ENCODE results near the gene FOXRED1. TPM values are rescaled to one million over a fixed set of nuclear protein-coding genes. Genes with fewer than 3 reads are reported as not detected.

Gene FOXRED1
- total RNA-seq = 10.7 and 14.9 TPM in 2 replicates

DNA sequence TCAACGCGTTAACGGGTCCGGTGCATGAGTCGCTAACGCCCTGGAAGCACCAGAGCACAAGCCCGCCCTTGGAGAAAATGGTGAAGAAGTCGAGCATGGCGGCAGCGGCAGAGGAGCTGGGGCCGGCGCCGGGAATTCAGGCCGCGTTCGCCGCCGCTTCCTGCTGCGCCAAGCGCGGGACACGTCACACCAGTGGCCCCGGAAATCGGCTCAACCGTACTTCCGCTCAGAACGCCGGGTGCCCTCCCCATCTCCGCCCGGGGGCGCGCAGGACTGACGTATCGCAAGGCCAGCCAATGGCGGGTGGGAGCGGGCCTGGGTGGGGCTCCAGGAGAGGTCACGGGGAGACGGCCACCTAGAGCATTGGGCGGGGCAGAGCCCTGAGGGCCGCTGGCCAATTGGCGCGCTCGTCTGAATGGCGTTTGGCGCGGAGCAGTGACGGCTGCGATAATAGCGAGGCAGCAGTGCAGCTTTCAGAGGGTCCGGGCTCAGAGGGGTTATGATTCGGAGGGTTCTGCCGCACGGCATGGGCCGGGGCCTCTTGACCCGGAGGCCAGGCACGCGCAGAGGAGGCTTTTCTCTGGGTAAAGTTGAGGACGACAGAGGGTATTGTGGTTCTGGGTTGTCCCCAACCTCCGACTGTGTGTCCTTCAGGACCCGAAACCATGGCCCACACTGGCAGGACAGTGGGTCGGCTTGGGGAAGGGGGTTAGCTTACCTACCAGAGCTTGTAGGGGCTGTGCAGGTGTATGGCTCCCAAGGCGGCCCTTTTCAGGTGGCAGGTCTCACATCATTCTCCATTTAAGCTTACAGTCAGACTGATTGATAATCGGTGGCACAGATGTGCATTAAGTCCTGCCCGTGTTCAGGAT, at the start of gene FOXRED1, which contains the start of gene SRPRA:
Gene FOXRED1 (plus strand): TSS at position 447 of the 872 bp plus-strand sequence. CDS start 53 bp downstream, at position 500.
Gene SRPRA (minus strand): TSS at position 188 of the 872 bp plus-strand sequence. CDS start 91 bp downstream, at position 97.

DNA sequence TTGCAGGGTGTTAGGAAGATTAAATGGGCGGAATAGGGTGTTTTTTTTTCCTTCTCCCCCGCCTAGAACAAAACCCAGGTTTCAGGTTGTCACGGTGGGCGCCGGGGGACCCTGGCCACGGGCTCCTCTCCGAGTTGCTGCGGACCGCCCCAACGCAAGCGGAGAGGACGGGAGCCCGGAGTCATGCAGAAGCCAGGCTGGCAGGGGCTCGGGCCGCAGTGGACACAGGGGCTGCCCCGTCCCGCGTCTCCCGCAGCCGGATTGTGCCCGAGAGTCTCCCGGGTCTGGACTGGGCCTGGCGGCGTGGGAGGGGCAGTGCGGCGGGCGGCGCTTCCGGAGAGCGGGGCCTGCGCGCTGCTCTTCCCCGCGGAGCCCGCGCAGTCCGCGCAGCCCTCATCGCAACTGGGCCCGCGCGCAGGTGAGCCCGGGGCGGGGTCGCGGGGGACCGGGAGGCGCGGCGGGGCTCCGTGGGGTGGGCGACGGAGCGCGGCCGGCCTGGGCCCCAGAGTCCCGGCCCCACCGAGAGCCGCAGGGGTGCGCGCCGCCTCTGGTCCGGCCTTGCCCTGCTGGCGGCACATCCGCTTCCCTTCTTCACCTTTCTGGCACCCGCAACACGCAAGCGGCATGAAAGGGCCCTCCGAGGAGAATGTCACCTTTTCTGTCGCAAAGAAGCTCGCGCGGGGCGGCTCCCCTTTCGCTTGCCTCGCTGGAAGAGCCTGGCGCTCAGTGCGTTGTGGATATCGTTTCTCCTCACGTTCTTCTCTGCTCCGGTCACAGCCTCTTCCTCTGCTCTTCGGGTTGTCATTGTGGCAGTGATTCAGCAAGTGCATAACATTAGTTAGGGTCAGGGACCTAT, 14.0 kb downstream of the FOXRED1 start, which contains the start of gene TIRAP:
Gene TIRAP (plus strand): TSS at position 358 of the 856 bp plus-strand sequence. CDS start 7,802 bp downstream, outside the sequence.

DNA sequence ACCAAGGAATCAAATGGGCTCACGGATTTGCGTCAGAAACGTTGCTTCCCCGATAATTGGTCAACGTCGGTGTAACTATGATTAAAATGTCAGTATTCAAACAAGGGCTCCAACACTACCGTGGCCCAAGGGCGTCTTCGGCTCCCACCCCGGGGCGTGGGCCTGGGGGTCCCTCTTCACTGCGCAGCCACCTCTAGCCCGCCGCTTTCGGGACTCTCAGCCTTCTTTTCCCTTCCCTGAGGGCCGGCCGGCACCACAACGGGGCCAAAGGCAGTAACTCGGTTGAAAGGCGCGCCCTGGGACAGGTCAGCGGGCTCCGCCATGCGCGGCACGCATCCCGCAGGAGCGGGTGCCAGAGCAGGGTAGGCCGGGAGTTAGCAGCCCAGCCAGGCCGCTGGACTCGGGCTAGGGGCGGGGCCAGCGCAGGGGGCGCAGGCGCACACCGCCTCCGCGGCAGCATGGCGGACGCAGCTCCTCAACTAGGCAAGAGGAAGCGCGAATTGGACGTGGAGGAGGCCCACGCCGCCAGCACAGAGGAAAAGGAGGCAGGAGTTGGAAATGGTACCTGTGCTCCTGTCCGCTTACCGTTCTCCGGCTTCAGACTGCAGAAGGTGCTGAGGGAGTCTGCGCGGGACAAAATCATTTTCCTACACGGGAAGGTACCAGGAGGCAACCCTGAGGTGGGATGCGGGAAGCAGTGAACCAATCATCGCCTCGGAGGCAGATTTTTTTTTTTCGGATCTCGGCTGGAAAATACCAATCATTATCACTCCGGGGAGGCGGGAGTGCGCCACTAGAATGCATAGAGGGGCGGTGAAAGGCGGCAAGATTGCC, 34.9 kb downstream of the FOXRED1 start, which contains the start of gene DCPS:
Gene DCPS (plus strand): TSS at position 438 of the 834 bp plus-strand sequence. CDS start 21 bp downstream, at position 459.

Other genes with a start within 250 kb of the FOXRED1 start
- gene CDON, start 206.3 kb upstream of the FOXRED1 start, total RNA-seq = 6.7 and 7.7 TPM in 2 replicates
- 21.5 and 23.4 TPM in 2 replicates for gene RPUSD4, start 57.5 kb upstream of the FOXRED1 start, total RNA-seq
- 16.8 and 17.0 TPM in 2 replicates for gene FAM118B, start 57.4 kb upstream of the FOXRED1 start, total RNA-seq
- gene SRPRA, start 259 bp upstream of the FOXRED1 start, total RNA-seq = 63.9 and 76.1 TPM in 2 replicates
- gene TIRAP, start 13.9 kb downstream of the FOXRED1 start, total RNA-seq = 3.3 and 4.3 TPM in 2 replicates
- 11.2 and 14.1 TPM in 2 replicates for gene DCPS, start 34.9 kb downstream of the FOXRED1 start, total RNA-seq
- 22.1 and 26.6 TPM in 2 replicates for gene ST3GAL4, start 86.5 kb downstream of the FOXRED1 start, total RNA-seq